ENCODE measurements around the gene HAPLN3.

Gene HAPLN3

GRCh38 chr15:88909956-88910831, 14.8 kb upstream of the HAPLN3 start:
- no peak for DNase-seq (ENCODE audit: low read depth, low spot score)

GRCh38 chr15:88908697-88909621, 13.6 kb upstream of the HAPLN3 start:
- peak; percentile 53 for DNase-seq (ENCODE audit: low read depth, low spot score)

- no peak for DNase-seq (ENCODE audit: low read depth, low spot score)
Measured at GRCh38 chr15:88908123-88908522, 12.8 kb upstream of the HAPLN3 start.

DNA sequence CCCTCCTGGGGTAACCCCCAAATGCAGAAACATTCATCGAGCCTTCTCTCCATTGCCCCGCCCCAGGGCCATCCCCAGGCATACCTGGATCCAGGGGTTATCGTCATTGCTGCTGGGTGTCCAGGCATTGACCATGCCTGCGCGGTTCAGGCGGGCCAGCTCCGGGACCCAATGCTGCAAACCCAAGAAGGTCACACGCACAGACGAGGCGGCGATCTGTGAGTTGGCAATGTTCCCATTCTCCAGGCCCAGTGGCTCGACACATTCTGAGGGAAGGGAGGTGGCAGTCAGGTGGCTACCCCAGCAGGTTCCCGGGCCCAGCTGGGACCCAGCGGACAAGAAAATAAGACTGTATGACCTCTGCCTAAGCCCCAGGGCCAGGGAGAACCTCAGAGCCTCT, 11.8 kb upstream of the HAPLN3 start:
- DNase-seq (ENCODE audit: low read depth, low spot score) = no peak

DNA sequence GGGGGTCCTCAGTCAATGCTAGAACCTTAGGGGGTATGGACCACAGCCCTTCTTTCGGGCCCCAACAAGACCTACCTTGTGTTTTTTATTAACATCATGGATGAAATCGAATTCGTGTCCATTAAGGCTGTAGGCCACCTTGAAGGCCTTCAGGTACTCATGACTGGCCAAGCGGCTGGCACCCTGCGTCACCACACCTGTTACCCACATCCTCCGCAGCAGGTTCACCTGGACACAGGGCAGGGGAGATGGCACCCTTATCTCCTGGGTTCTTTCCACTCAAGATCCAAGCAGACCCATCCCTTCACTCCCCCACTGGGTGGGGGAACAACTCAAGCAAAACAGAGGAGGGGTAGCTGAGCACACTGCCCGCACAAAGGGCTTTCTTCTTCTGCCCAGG, 11.2 kb upstream of the HAPLN3 start:
- no peak for DNase-seq (ENCODE audit: low read depth, low spot score)

- DNase-seq (ENCODE audit: low read depth, low spot score) = no peak
Measured at GRCh38 chr15:88906130-88906529, 10.8 kb upstream of the HAPLN3 start.

DNA sequence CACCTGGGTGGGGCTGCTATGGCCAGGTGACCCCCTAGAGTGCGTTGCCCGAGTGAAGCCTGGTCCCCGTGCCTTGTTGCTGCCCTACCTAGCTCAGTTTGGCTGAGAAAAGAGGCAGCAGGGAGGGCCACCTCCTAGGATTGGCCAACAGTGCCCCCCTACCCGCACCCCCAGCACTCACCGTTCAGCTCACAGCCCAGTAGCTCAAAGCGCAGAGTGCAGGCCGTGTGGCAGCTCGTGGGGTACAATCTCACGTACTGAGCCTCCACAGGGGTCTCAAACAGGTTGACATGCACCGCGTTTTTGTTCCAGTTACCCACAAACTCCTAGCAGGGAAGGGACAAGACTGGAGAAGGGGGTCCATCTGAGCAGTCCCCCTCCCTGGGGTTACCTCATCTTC, 10.2 kb upstream of the HAPLN3 start:
- no peak for DNase-seq (ENCODE audit: low read depth, low spot score)

GRCh38 chr15:88904624-88905327, 9.4 kb upstream of the HAPLN3 start:
- peak; percentile 87 for DNase-seq (ENCODE audit: low read depth, low spot score)

DNA sequence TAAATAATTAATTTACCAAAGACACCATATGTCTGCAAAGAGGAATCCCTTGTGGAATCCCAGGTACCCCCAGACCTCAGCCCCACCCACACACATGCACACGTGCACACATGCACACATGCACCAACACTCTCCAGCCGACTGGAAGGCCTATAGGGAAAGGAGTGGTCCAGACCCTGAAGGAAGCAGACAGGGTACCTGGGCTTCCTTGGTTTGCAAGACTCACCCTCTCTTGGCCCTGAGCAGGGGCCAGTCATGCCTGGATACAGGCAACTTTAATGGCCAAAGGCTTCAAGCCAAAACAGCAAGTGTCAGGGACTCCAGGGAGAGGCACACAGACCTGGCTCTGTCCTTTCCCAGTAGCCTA, 8.9 kb upstream of the HAPLN3 start:
- DNase-seq (ENCODE audit: low read depth, low spot score) = no peak

GRCh38 chr15:88902846-88903245, 7.5 kb upstream of the HAPLN3 start:
- no peak for DNase-seq (ENCODE audit: low read depth, low spot score)

DNA sequence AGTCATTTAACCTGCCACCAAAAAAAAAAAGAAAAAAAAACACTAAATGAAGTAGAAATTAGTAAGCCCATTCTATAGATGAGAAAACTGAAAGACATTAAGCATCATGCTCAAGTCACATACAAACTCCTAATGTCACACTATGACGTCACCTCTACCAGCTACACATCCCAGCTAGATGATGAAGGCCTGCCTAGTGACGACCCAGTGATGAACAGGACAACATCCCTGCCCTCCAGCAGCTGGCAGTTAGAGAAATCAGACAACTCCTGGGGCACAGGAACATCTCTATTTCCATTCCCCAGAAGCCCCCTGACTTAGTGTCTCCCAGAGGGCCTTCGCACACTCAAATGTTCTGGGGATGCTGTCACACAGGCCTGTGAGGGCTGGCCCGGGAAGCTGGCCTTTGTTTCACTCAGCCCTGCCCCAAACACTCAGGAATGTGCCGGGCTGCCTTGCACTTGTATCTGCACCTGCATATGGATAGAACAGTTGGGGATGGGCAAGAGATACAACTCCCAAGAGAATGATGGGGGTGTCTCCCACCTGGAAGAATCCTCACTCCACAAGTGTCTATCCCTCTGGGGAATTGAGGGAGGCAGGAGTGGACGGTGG, 7.0 kb upstream of the HAPLN3 start:
- no peak for DNase-seq (ENCODE audit: low read depth, low spot score)

DNA sequence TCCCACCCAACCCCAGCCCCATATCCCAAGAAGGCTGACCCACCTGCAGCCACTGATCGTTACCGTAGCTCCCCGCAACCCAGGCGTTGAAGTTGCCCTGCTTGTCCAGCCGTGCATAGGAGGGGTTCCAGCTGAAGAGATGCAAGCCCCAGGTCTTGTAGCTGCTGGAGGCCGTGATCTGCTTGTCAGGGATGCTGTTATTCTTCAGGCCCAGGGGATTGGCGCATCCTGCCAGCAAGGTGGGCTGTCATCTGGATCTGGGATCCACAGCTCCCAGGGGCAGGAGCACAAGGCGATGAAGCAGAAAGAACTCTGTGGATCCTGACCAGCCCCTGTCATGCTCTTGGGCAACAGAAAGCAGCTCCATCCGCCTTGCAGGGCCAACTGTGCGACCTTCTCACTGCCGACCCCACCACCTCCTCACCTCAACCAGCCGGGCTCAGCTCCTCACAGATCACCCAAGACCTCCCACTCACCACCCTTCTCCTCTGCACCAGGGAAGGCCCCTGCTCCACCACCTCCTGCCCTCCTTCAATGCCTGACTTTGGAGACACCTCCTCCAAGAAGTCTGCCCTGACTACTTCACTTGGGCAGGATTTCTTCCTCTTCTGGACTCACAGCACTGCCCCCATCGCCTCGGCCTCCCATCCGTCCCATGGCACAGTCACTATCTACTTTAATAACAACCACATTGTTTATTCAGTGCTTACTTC, 6.3 kb upstream of the HAPLN3 start:
- DNase-seq (ENCODE audit: low read depth, low spot score) = no peak

GRCh38 chr15:88900982-88901418, 5.7 kb upstream of the HAPLN3 start:
- no peak for DNase-seq (ENCODE audit: low read depth, low spot score)

GRCh38 chr15:88900309-88900981, 5.1 kb upstream of the HAPLN3 start:
- DNase-seq (ENCODE audit: low read depth, low spot score) = peak; percentile 79

- DNase-seq (ENCODE audit: low read depth, low spot score) = no peak
Measured at GRCh38 chr15:88899251-88899650, 3.9 kb upstream of the HAPLN3 start.

DNA sequence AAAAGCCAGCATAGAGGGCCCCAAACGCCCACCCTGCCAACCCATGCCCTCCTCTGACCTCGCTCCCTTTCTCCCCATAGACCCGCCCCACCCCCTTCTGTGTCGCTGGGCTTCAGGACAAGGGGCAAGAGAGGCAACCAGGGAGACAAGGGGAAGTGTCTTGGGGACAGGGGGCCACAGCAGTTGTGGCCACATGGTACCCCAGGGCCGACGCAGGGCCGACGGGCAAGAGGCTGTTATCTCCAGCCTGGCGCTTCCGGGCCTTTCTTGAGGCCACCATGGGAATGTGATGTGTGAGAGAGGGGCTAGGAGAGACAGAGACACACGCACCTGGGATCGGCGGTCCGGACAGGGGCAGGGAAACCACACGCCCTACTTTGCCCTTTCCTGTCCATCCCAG, 3.4 kb upstream of the HAPLN3 start:
- no peak for DNase-seq (ENCODE audit: low read depth, low spot score)

DNA sequence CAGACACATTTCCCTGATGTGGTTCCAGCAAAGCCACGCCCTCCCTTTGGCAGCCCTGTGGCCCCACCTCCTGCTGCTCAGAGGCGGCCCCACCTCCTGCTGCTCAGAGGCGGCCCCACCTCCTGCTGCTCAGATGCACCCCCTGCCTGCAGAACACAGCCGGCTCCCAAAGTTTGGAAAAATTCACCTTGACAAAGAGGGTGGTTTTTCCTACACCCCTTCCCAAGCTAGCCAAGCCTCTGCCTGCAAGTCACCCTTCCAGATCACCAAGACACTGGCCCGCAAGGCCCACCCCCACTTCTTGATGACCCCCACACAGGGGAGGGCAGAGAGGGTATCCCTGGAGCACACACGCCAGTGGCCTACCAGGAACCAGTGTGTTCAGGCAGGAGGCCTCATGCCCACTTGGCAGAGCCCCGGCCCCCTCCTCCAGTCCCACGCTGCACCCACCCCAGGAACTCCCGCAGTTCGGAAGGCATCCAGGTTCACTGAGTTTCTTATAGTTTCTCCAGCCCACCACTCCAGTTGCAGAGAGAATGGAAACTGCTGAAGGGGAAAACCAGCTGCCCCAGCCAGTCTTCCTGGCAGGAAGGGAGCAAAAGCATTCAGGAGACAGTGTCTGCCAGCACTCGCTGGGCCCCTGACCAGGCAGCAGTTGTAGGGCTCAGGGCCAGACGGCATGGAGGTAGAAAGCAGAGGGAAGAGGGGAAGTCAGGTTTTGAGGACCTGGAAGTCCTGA, 2.3 kb upstream of the HAPLN3 start:
- peak; percentile 95 for DNase-seq (ENCODE audit: low read depth, low spot score)

GRCh38 chr15:88897142-88897455, 1.8 kb upstream of the HAPLN3 start:
- no peak for DNase-seq (ENCODE audit: low read depth, low spot score)

DNA sequence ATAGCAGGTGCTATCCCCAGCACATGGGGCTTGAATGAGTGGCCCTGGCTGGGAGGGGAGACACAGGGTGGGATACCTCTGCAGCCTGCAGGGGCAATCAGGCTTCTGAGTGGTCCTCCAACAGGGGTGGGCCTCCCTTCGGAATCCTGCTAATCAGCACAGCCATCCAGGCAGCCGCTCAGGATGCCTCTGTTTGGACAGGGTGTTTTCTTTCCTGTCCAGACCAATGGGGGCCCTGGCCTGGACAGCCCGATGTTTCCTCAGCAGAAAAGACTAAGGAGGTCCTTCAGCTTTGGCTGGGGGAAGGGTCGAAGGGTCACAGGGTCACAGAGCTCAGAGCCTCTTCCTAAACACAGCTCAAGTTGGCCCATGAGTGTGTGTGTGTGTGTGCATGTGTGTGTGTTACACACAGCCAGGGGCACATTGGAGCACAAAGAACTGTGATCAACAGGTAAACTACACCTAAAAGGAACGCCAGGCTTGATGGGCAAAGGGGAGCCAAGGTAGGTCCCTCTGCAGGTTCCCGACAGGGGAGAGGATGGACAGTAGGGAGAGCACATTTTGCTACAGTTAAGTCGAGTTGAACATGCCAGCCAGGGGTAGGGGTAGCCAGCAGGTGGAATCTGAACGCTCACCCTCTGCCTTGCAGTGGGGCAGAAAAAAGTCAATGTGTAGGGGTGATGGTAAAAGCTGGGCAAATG, 1.1 kb upstream of the HAPLN3 start:
- DNase-seq (ENCODE audit: low read depth, low spot score) = no peak

All from astrocyte of the hippocampus (primary cell).